ENCODE data around the gene COL25A1.

The COL25A1 gene

DNA sequence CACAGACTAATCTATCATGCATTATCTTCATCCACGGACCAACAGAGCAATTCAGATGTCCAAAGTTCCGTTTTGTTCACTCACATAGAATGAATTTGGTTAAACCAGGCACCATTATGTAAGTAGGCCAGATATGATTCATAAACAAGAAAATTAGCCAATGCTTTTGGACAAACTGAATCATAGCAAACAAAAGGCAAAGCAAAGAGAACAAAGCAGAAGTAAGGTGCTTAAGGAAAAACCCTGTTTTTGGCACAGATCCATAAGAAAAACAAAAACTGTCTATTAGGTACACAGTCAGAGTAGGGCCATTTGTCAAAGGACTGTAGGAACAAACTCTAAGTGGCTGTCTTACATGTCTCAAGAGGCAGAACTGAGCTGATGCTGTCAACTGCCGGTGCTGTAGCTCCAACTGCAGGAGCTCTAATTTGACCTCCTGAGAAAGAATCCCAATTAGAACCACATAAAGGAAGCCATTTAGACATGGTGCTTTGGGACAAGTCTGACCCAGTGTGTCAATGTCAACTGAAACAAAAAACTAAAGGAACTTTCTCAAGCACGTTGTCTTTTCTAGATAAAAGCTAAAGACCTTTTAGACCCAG lies 146.7 kb downstream of the COL25A1 start:
- POLR2A ChIA-PET: no interaction called here
- DNase-seq (ENCODE audit: extremely low spot score): no peak
- CTCF ChIA-PET: interaction anchor here (0.6 kb wide), 1 partner anchor 14 kb away, joined by 4 read pairs; no protein-coding TSS in a partner anchor
- TF ChIP-seq FOXK2 (IDR thresholded peaks at IDR 0.05) (no peak), L3MBTL2 (conservative IDR thresholded peaks at IDR 0.05) (no peak), NFRKB (IDR thresholded peaks at IDR 0.05) (no peak), SUZ12 (IDR thresholded peaks at IDR 0.05) (no peak), SP1 (IDR thresholded peaks at IDR 0.05) (no peak), ARNT (IDR thresholded peaks at IDR 0.05) (no peak), TARDBP (IDR thresholded peaks at IDR 0.05) (no peak)
- TF ChIP-seq, protein P1, sequence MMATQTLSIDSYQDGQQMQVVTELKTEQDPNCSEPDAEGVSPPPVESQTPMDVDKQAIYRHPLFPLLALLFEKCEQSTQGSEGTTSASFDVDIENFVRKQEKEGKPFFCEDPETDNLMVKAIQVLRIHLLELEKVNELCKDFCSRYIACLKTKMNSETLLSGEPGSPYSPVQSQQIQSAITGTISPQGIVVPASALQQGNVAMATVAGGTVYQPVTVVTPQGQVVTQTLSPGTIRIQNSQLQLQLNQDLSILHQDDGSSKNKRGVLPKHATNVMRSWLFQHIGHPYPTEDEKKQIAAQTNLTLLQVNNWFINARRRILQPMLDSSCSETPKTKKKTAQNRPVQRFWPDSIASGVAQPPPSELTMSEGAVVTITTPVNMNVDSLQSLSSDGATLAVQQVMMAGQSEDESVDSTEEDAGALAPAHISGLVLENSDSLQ (IDR thresholded peaks at IDR 0.05): 0 out of 2 replicates have a peak, but pooled peaks have one; percentile 28

DNA sequence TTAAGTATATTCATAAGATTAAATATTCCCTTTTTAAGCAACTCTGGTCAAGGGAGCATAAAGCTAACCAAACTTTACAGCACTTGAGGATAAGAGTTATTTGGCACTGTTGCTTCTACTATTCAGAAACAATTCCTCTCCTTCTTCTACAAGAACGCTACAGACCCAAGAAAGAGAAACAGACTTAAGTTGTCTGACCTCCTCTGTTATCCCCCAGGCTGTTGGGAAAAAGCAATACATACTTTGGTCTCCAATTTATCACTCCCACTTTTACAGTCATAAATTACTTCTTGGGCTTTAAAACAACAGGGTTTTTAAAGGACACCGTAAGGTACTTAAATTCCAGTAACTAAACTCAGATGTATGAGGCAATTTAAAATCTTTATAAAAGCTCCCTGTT lies 147.4 kb downstream of the COL25A1 start:
- CTCF ChIA-PET: no interaction called here
- TF ChIP-seq, protein P1 (IDR thresholded peaks at IDR 0.05): peak; percentile 75
- TF ChIP-seq BHLHE40 (IDR thresholded peaks at IDR 0.05; ENCODE audit: borderline replicate concordance): no peak
- DNase-seq (ENCODE audit: extremely low spot score): no peak
- POLR2A ChIA-PET: no interaction called here

DNA sequence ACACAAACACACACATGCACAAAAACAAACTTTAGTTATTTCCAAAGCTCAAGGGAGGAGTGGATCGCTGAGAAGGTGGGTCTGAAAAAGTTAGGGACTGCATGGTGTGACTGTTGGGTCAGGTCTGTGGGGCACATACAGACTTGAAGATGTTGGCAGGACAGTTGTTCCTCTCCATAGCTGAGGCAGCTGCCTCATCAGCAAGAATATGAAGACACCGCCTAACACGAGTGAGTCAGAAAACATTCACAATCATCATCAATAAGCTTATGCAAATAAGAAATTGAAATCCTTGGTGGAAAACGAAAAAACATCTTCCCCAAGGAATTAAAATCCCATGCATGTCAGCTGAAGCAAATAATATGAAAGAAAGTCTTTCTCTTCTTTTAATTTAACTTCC lies 148.0 kb downstream of the COL25A1 start:
- ChIA-PET POLR2A (no interaction called here), CTCF (no interaction called here)
- no peak for DNase-seq (ENCODE audit: extremely low spot score)
- TF ChIP-seq CTBP1 (IDR thresholded peaks at IDR 0.05; ENCODE audit: borderline replicate concordance): no peak
- no peak for TF ChIP-seq SUZ12 (IDR thresholded peaks at IDR 0.05)
- no peak for TF ChIP-seq FOXM1 (IDR thresholded peaks at IDR 0.05; ENCODE audit: borderline replicate concordance)
- no peak for TF ChIP-seq ELF4 (IDR thresholded peaks at IDR 0.05)
- TF ChIP-seq FOXK2 (IDR thresholded peaks at IDR 0.05): no peak
- TF ChIP-seq, protein P1 (IDR thresholded peaks at IDR 0.05): no peak

DNA sequence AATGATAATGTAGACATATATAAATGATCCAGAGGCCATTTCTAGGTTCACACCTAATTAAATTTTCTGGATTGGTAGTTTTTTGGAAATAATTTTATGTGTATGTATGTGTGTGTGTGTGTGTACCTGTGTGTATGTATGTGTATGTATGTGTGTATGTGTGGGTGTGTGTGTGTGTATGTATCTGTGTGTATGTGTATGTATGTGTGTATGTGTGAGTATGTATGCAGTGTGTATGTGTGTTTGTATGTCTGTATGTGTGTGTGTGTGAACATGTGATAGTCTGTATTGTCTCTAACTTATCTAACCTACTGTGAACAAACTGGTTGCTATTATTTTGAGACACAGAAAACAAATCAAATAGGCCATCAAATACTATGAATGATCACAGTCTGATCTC lies 152.6 kb downstream of the COL25A1 start:
- TF ChIP-seq CTBP1 (IDR thresholded peaks at IDR 0.05; ENCODE audit: borderline replicate concordance) (no peak), ARNT (IDR thresholded peaks at IDR 0.05) (no peak), SUZ12 (IDR thresholded peaks at IDR 0.05) (no peak), TARDBP (IDR thresholded peaks at IDR 0.05) (no peak), ZNF384 (IDR thresholded peaks at IDR 0.05) (no peak), FOXM1 (IDR thresholded peaks at IDR 0.05; ENCODE audit: borderline replicate concordance) (no peak), L3MBTL2 (conservative IDR thresholded peaks at IDR 0.05) (no peak), FOXA1 (IDR thresholded peaks at IDR 0.05) (no peak), FOXK2 (IDR thresholded peaks at IDR 0.05) (no peak), LEF1 (IDR thresholded peaks at IDR 0.05; ENCODE audit: borderline replicate concordance) (no peak), BHLHE40 (IDR thresholded peaks at IDR 0.05; ENCODE audit: borderline replicate concordance) (no peak), ELF4 (IDR thresholded peaks at IDR 0.05) (no peak), NFRKB (IDR thresholded peaks at IDR 0.05) (no peak), HDGF (IDR thresholded peaks at IDR 0.05; ENCODE audit: borderline replicate concordance) (no peak), SP1 (IDR thresholded peaks at IDR 0.05) (no peak)
- TF ChIP-seq, protein P1 (IDR thresholded peaks at IDR 0.05): no peak
- POLR2A ChIA-PET: no interaction called here
- CTCF ChIA-PET: no interaction called here
- DNase-seq (ENCODE audit: extremely low spot score): no peak

DNA sequence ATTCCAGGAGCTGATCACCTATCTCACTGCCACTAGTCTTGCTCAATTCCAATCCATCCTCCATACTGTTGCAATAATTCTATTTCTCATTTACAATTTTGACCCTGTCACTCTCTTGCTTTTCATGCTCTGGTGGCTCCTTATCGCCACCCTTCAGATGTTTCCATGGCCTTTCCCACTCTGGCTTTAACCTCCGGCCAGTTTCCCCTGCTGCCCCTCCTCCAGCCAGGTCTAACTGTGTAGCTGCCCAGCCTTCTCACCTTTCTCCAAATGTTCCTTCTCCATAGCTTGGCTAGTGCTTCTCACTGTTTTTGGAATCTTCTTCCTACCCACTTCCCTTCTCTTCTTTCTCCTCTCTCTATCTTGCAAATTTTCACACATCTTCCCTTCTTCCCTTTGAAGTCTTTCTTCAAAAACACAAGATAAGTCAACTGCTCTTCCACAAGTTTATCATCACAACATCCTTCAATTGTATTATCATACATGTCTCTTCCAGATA lies 153.8 kb downstream of the COL25A1 start:
- TF ChIP-seq BHLHE40 (IDR thresholded peaks at IDR 0.05; ENCODE audit: borderline replicate concordance): no peak
- TF ChIP-seq, protein P1 (IDR thresholded peaks at IDR 0.05): no peak
- no peak for TF ChIP-seq CTBP1 (IDR thresholded peaks at IDR 0.05; ENCODE audit: borderline replicate concordance)
- TF ChIP-seq ARNT (IDR thresholded peaks at IDR 0.05): no peak
- no peak for TF ChIP-seq FOXA1 (IDR thresholded peaks at IDR 0.05)
- TF ChIP-seq ELF4 (IDR thresholded peaks at IDR 0.05): no peak
- TF ChIP-seq HDGF (IDR thresholded peaks at IDR 0.05; ENCODE audit: borderline replicate concordance): no peak
- no peak for TF ChIP-seq NFRKB (IDR thresholded peaks at IDR 0.05)
- no peak for TF ChIP-seq LEF1 (IDR thresholded peaks at IDR 0.05; ENCODE audit: borderline replicate concordance)
- TF ChIP-seq FOXM1 (IDR thresholded peaks at IDR 0.05; ENCODE audit: borderline replicate concordance): no peak
- no peak for TF ChIP-seq SUZ12 (IDR thresholded peaks at IDR 0.05)
- TF ChIP-seq L3MBTL2 (conservative IDR thresholded peaks at IDR 0.05): no peak
- no peak for TF ChIP-seq FOXK2 (IDR thresholded peaks at IDR 0.05)
- TF ChIP-seq TARDBP (IDR thresholded peaks at IDR 0.05): no peak
- TF ChIP-seq ZNF384 (IDR thresholded peaks at IDR 0.05): no peak
- TF ChIP-seq SP1 (IDR thresholded peaks at IDR 0.05): no peak
- ChIA-PET CTCF (no interaction called here), POLR2A (no interaction called here)
- DNase-seq (ENCODE audit: extremely low spot score): no peak
